H9 (cell line): ENCODE results near the gene GALNT13. TPM values are rescaled to one million over a fixed set of nuclear protein-coding genes. Genes with fewer than 3 reads are reported as not detected.

Experiments
- DNase-seq: peaks from one replicate; pipeline ENCODE4 v3.0.0-alpha.2; 2017
- H2AFZ ChIP-seq: one replicate; pipeline ENCODE4 v1.6.1; 2013; ENCODE audit warnings: mild to moderate bottlenecking, low read length, control low read depth, moderate library complexity
- H2AK5ac ChIP-seq: 2 replicates; pipeline ENCODE4 v1.6.1; 2013; ENCODE audit warnings: low read length, control low read depth, mixed read lengths; ENCODE audit not compliant: insufficient read length
- H2BK120ac ChIP-seq: one replicate; pipeline ENCODE4 v1.6.1; 2013; ENCODE audit warnings: low read depth, mild to moderate bottlenecking, low read length, control low read depth, inconsistent platforms; ENCODE audit not compliant: poor library complexity, severe bottlenecking
- H2BK12ac ChIP-seq: 2 replicates; pipeline ENCODE4 v1.6.1; 2013; ENCODE audit warnings: low read length, control low read depth, mixed read lengths, low read depth; ENCODE audit not compliant: insufficient read length
- H2BK15ac ChIP-seq: 2 replicates; pipeline ENCODE4 v1.6.1; 2013; ENCODE audit warnings: low read depth, low read length, control low read depth
- H2BK20ac ChIP-seq: one replicate; pipeline ENCODE4 v1.6.1; 2013; ENCODE audit warnings: low read depth, mild to moderate bottlenecking, low read length, control low read depth, inconsistent platforms; ENCODE audit not compliant: poor library complexity, severe bottlenecking
- H2BK5ac ChIP-seq: 2 replicates; pipeline ENCODE4 v1.6.1; 2013; ENCODE audit warnings: low read length, control low read depth, mixed read lengths; ENCODE audit not compliant: insufficient read length
- H3K14ac ChIP-seq: 2 replicates; pipeline ENCODE4 v1.6.1; 2013; ENCODE audit warnings: low read length, control low read depth; ENCODE audit not compliant: insufficient read depth
- H3K18ac ChIP-seq: 2 replicates; pipeline ENCODE4 v1.6.1; 2013; ENCODE audit warnings: low read depth, mild to moderate bottlenecking, mixed read lengths, low read length, control low read depth; ENCODE audit not compliant: insufficient read length
- H3K23ac ChIP-seq: 2 replicates; pipeline ENCODE4 v1.6.1; 2013; ENCODE audit warnings: low read length, control low read depth, mixed read lengths, low read depth; ENCODE audit not compliant: insufficient read length
- H3K23me2 ChIP-seq: 2 replicates; pipeline ENCODE4 v1.6.1; 2013; ENCODE audit warnings: low read depth, mild to moderate bottlenecking, mixed read lengths, low read length, control low read depth; ENCODE audit not compliant: insufficient read length, poor library complexity, severe bottlenecking
- H3K27ac ChIP-seq: 2 replicates; pipeline ENCODE4 v1.5.1; 2013; ENCODE audit warnings: low read length, control low read depth, mixed read lengths, low read depth; ENCODE audit not compliant: insufficient read length
- H3K27me3 ChIP-seq: 2 replicates; pipeline ENCODE4 v1.6.1; 2013; ENCODE audit warnings: low read length, control low read depth, inconsistent platforms; ENCODE audit not compliant: insufficient read depth
- H3K4ac ChIP-seq: 2 replicates; pipeline ENCODE4 v1.6.1; 2013; ENCODE audit warnings: low read depth, mild to moderate bottlenecking, control low read depth, inconsistent platforms, low read length, moderate library complexity
- H3K4me1 ChIP-seq: 2 replicates; pipeline ENCODE4 v1.6.1; 2013; ENCODE audit warnings: low read length, control low read depth, inconsistent platforms; ENCODE audit not compliant: insufficient read depth
- H3K4me2 ChIP-seq: 2 replicates; pipeline ENCODE4 v1.6.1; 2013; ENCODE audit warnings: low read length, control low read depth, mixed read lengths; ENCODE audit not compliant: insufficient read length, insufficient read depth
- H3K56ac ChIP-seq: 2 replicates; pipeline ENCODE4 v1.6.1; 2013; ENCODE audit warnings: low read depth, mild to moderate bottlenecking, mixed read lengths, low read length, control low read depth; ENCODE audit not compliant: insufficient read length
- H3K79me1 ChIP-seq: 2 replicates; pipeline ENCODE4 v1.6.1; 2013; ENCODE audit warnings: low read depth, mild to moderate bottlenecking, moderate library complexity, low read length, control low read depth, inconsistent platforms; ENCODE audit not compliant: insufficient read depth, poor library complexity, severe bottlenecking
- H3K79me2 ChIP-seq: 2 replicates; pipeline ENCODE4 v1.6.1; 2013; ENCODE audit warnings: low read length, control low read depth, inconsistent platforms; ENCODE audit not compliant: insufficient read depth
- H3K9ac ChIP-seq: 2 replicates; pipeline ENCODE4 v1.6.1; 2013; ENCODE audit warnings: low read length, control low read depth, mixed read lengths; ENCODE audit not compliant: insufficient read length; ENCODE audit errors: extremely low read depth
- H3K9me3 ChIP-seq: one replicate; pipeline ENCODE4 v1.6.1; 2013; ENCODE audit warnings: low read depth, low read length, inconsistent platforms; ENCODE audit not compliant: control insufficient read depth
- H3T11ph ChIP-seq: one replicate; pipeline ENCODE4 v1.6.1; 2013; ENCODE audit warnings: mild to moderate bottlenecking, low read length, control low read depth, inconsistent platforms
- H4K20me1 ChIP-seq: one replicate; pipeline ENCODE4 v1.6.1; 2013; ENCODE audit not compliant: control insufficient read depth, insufficient read length, insufficient read depth
- H4K5ac ChIP-seq: 2 replicates; pipeline ENCODE4 v1.6.1; 2013; ENCODE audit warnings: low read depth, mild to moderate bottlenecking, mixed read lengths, low read length, control low read depth; ENCODE audit not compliant: insufficient read length
- H4K8ac ChIP-seq: replicated peaks from 2 replicates; pipeline ENCODE4 v1.6.1; 2013; ENCODE audit warnings: low read length, control low read depth, mixed read lengths, low read depth; ENCODE audit not compliant: insufficient read length
- H4K91ac ChIP-seq: 2 replicates; pipeline ENCODE4 v1.6.1; 2013; ENCODE audit warnings: low read depth, mild to moderate bottlenecking, moderate library complexity, mixed read lengths, low read length, control low read depth; ENCODE audit not compliant: insufficient read length
- H3K27ac Mint-ChIP-seq, 3 experiments: 2 replicates in 2 of 3; 3 replicates in 1 of 3; pipeline ENCODE4 v1.8.0; 2020 to 2021; ENCODE audit warnings: mixed read lengths in 3 of 3, mild to moderate bottlenecking in 1 of 3, moderate library complexity in 1 of 3
- H3K27me3 Mint-ChIP-seq: 2 replicates; pipeline ENCODE4 v1.8.0; 2021; ENCODE audit warnings: low read depth, mild to moderate bottlenecking, moderate library complexity, mixed read lengths
- H3K36me3 Mint-ChIP-seq, 3 experiments: 2 replicates in 2 of 3; 3 replicates in 1 of 3; pipeline ENCODE4 v1.8.0; 2020 to 2021; ENCODE audit warnings: low read depth in 3 of 3, mixed read lengths in 3 of 3; ENCODE audit not compliant: insufficient read depth in 1 of 3
- H3K4me1 Mint-ChIP-seq, 2 experiments: 2 replicates each; pipeline ENCODE4 v1.8.0; 2020; ENCODE audit warnings: mixed read lengths in 2 of 2
- H3K4me3 Mint-ChIP-seq, 2 experiments: 2 replicates in 1 of 2; 3 replicates in 1 of 2; pipeline ENCODE4 v1.8.0; 2020 to 2021; ENCODE audit warnings: mild to moderate bottlenecking in 2 of 2, mixed read lengths in 2 of 2, moderate library complexity in 1 of 2
- H3K9me3 Mint-ChIP-seq, 2 experiments: 2 replicates in 1 of 2; 3 replicates in 1 of 2; pipeline ENCODE4 v1.8.0; 2020; ENCODE audit warnings: mild to moderate bottlenecking in 2 of 2, mixed read lengths in 2 of 2, moderate library complexity in 1 of 2
- CTCF ChIP-seq: fragments of 200-600 bp; sonication (generic); conservative IDR thresholded peaks from 3 replicates; pipeline ENCODE4 v1.8.0; 2021; ENCODE audit warnings: antibody characterized with exemption, mild to moderate bottlenecking
- WGBS: extraction: QIAGEN DNeasy Blood & Tissue Kit; methylation state at CpG from one replicate; pipeline ENCODE4 v1.1.7; 2013; ENCODE audit warnings: missing lambda C conversion rate, low lambda C conversion rate, mixed read lengths; ENCODE audit not compliant: insufficient read length; ENCODE audit errors: extremely low coverage; 5-methylcytosine and 5-hydroxymethylcytosine counted together
- total RNA-seq: library from RNA; stranded (reverse); gene quantifications from 2 replicates; pipeline ENCODE4 v1.2.1, GENCODE V29; 2021

The GALNT13 gene
- total RNA-seq, 1 experiment from 2014 or later, result 6.6 TPM

DNA sequence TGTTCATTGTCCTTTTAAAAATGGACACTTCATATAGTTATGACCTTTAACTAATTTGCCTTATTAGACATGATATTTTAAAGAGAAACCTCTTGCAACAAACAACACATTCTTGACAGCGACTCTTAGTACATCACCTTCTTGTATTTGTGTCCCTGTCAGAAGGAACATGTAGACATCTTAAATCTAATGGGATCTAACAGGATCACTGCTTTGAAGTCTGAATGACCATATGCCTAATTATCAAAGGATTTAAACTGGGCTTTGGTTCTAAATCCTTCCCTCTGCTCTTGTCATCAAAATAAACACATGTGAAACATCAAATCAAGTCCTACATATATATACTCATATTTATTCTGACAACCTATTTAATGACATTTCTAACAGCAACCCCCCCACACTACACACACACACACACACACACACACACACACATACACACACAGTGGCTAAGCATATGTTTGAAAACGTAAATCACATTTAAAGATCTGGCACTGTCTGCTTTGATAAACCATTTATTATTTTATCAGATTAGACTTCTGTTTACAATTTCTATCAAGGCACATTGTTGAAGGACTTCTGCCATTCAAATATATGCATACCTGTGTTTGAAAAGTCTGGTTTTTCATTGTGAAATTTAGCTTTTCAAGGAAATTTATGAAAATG, 4.2 kb downstream of the GALNT13 start:
- Histone ChIP-seq H4K20me1 (no peaks in the 10 kb centered on the region), H3K4me1 (no peaks in the 10 kb centered on the region; the same call in 1 of the 2 replicates), H4K5ac (no peak overlapping the region), H3T11ph (no peak overlapping the region), H3K4ac (no peak overlapping the region), H4K91ac (no peak overlapping the region), H3K27me3 (peaks cover 18% of the 10 kb centered on the region; the same call in 1 of the 2 replicates), H3K23me2 (peaks cover 16% of the 10 kb centered on the region), H2AFZ (no peak overlapping the region), H3K27ac (no peak overlapping the region), H2BK5ac (no peak overlapping the region), H3K79me1 (no peaks in the 10 kb centered on the region), H3K79me2 (no peaks in the 10 kb centered on the region), H3K56ac (no peak overlapping the region), H2AK5ac (no peak overlapping the region), H3K18ac (no peak overlapping the region), H3K9me3 (no peaks in the 10 kb centered on the region), H2BK12ac (no peak overlapping the region), H2BK15ac (no peak overlapping the region), H3K14ac (no peak overlapping the region), H3K23ac (no peak overlapping the region), H2BK20ac (no peak overlapping the region), H2BK120ac (no peak overlapping the region), H3K9ac (no peak overlapping the region), H4K8ac (no peak overlapping the region), H3K4me2 (no peak overlapping the region)
- no peaks in the 10 kb centered on the region; a peak in 3 of 5 replicates for H3K9me3 Mint-ChIP-seq
- no peak overlapping the region for H3K4me3 Mint-ChIP-seq
- H3K27me3 Mint-ChIP-seq, result peaks cover 31% of the 10 kb centered on the region
- no peak for DNase-seq
- peaks cover 0 to 2% (median 0%) of the 10 kb centered on the region in 3 experiments; a peak in 2 of 7 replicates for H3K36me3 Mint-ChIP-seq
- no CpG with 5 or more reads among the region's 2 CpGs for WGBS
- peaks cover 20 to 21% of the 10 kb centered on the region in 2 experiments for H3K4me1 Mint-ChIP-seq
- TF ChIP-seq CTCF, result no peak
- H3K27ac Mint-ChIP-seq, result no peak overlapping the region
